DOHH2 (cell line): Measurements from ENCODE around the gene CEL.

ENCODE experiments used
- H3F3A ChIP-seq: fragments of 200-600 bp; sonication (generic), shearing (Covaris generic); 2 replicates; pipeline ENCODE4 v1.6.0; 2016; ENCODE audit warnings: antibody characterized with exemption, mild to moderate bottlenecking; ENCODE audit not compliant: control insufficient read depth, insufficient read depth
- H3K27ac ChIP-seq: fragments of 200-600 bp; sonication (generic); 2 replicates; pipeline ENCODE4 v1.5.1; 2014; ENCODE audit warnings: low read depth, mild to moderate bottlenecking, low read length, moderate library complexity
- H3K27me3 ChIP-seq: fragments of 200-600 bp; sonication (generic); 2 replicates; pipeline ENCODE4 v1.6.1; 2014; ENCODE audit warnings: mild to moderate bottlenecking, low read length, mixed read lengths; ENCODE audit not compliant: control insufficient read depth
- H3K36me3 ChIP-seq: fragments of 200-600 bp; sonication (generic); 2 replicates; pipeline ENCODE4 v1.6.1; 2014; ENCODE audit warnings: mild to moderate bottlenecking, low read length, moderate library complexity, mixed read lengths; ENCODE audit not compliant: control insufficient read depth
- H3K4me1 ChIP-seq: fragments of 200-600 bp; sonication (generic); 2 replicates; pipeline ENCODE4 v1.6.1; 2014; ENCODE audit warnings: mild to moderate bottlenecking, low read length, mixed read lengths; ENCODE audit not compliant: control insufficient read depth
- H3K4me2 ChIP-seq: fragments of 200-600 bp; sonication (generic); 2 replicates; pipeline ENCODE4 v1.6.0; 2014; ENCODE audit warnings: mild to moderate bottlenecking, low read length, moderate library complexity
- H3K4me3 ChIP-seq: fragments of 200-600 bp; sonication (generic); 2 replicates; pipeline ENCODE4 v1.5.1; 2014; ENCODE audit warnings: mild to moderate bottlenecking, low read length, mixed read lengths
- H3K79me2 ChIP-seq: fragments of 200-600 bp; sonication (generic); 2 replicates; pipeline ENCODE4 v1.6.1; 2014; ENCODE audit warnings: mild to moderate bottlenecking, low read length, mixed read lengths; ENCODE audit not compliant: control insufficient read depth
- H3K9me2 ChIP-seq: fragments of 200-600 bp; sonication (generic); replicated peaks from 2 replicates; pipeline ENCODE4 v1.6.1; 2014; ENCODE audit warnings: mild to moderate bottlenecking, low read length, mixed read lengths; ENCODE audit not compliant: control insufficient read depth
- H3K9me3 ChIP-seq: fragments of 200-600 bp; sonication (generic); 2 replicates; pipeline ENCODE4 v1.6.1; 2014; ENCODE audit warnings: antibody characterized with exemption, low read length, mixed read lengths; ENCODE audit not compliant: control insufficient read depth, insufficient read depth
- H4K20me1 ChIP-seq: fragments of 200-600 bp; sonication (generic); 2 replicates; pipeline ENCODE4 v1.6.0; 2014; ENCODE audit warnings: low read depth, mild to moderate bottlenecking, antibody characterized with exemption, low read length, moderate library complexity; ENCODE audit not compliant: control insufficient read depth, insufficient read depth
- EZH2phosphoT487 ChIP-seq: fragments of 200-600 bp; sonication (generic); IDR thresholded peaks from 2 replicates; pipeline ENCODE4 v1.6.1; 2017; ENCODE audit warnings: borderline replicate concordance, mild to moderate bottlenecking, antibody characterized with exemption, low read length, moderate library complexity, mixed read lengths
- TF ChIP-seq, protein P1 (sequence below): fragments of 200-600 bp; sonication (generic); IDR thresholded peaks from one replicate; pipeline ENCODE4 v1.5.1; 2014; ENCODE audit warnings: antibody characterized with exemption, mild to moderate bottlenecking, low read depth, low read length; ENCODE audit not compliant: poor library complexity, severe bottlenecking

Gene CEL

DNA sequence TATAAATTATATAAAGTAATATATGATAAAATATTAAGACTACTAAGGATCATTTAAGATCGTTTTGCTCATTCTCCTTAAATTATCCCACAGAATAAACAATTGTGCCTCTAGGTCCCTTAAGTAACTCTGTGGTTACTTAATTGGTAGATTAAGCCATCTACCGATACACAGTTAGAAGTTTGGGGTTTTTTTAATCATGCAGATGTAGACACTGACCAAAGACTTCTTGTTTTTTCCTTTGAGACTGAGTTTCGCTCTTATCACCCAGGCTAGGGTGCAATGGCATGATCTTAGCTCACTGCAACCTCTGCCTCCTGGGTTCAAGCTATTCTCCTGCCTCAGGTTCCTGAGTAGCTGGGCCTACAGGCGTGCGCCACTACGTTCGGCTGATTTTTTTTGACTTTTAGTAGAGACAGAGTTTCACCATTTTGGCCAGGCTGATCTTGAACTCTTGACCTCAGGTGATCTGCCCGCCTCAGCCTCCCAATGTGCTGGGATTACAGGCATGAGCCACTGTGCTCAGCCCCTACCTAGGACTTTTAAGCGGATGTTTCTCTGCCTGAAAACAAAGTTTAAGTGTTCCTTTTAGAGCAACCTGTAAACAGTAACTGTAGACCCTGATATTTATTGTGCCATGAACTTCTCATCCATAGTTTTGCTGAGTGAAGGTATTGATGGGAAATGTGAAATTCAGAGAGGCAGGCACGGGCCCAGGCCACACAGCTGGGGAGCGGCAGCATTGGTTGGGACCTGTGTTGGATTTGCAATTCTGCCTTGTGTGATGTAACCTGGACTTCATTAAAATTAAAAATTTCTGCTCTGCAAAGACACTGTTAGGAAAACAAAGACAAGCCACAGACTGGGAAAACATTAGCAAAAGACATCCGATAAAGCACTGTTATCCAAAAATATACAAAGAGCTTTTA is 11.6 kb downstream of the CEL start:
- no peak overlapping the region for H3K27ac ChIP-seq
- H3F3A ChIP-seq: no peaks in the 10 kb centered on the region
- H3K4me1 ChIP-seq: no peaks in the 10 kb centered on the region
- H4K20me1 ChIP-seq: no peaks in the 10 kb centered on the region
- no peak overlapping the region for H3K4me2 ChIP-seq
- H3K79me2 ChIP-seq: no peaks in the 10 kb centered on the region
- TF ChIP-seq EZH2phosphoT487: no peak
- TF ChIP-seq, protein P1, sequence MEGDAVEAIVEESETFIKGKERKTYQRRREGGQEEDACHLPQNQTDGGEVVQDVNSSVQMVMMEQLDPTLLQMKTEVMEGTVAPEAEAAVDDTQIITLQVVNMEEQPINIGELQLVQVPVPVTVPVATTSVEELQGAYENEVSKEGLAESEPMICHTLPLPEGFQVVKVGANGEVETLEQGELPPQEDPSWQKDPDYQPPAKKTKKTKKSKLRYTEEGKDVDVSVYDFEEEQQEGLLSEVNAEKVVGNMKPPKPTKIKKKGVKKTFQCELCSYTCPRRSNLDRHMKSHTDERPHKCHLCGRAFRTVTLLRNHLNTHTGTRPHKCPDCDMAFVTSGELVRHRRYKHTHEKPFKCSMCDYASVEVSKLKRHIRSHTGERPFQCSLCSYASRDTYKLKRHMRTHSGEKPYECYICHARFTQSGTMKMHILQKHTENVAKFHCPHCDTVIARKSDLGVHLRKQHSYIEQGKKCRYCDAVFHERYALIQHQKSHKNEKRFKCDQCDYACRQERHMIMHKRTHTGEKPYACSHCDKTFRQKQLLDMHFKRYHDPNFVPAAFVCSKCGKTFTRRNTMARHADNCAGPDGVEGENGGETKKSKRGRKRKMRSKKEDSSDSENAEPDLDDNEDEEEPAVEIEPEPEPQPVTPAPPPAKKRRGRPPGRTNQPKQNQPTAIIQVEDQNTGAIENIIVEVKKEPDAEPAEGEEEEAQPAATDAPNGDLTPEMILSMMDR: no peak
- H3K27me3 ChIP-seq: peaks cover 12% of the 10 kb centered on the region; the same call in 1 of the 2 replicates
- no peaks in the 10 kb centered on the region for H3K36me3 ChIP-seq
- H3K9me3 ChIP-seq: no peaks in the 10 kb centered on the region
- H3K9me2 ChIP-seq: no peaks in the 10 kb centered on the region
- H3K4me3 ChIP-seq: no peak overlapping the region

DNA sequence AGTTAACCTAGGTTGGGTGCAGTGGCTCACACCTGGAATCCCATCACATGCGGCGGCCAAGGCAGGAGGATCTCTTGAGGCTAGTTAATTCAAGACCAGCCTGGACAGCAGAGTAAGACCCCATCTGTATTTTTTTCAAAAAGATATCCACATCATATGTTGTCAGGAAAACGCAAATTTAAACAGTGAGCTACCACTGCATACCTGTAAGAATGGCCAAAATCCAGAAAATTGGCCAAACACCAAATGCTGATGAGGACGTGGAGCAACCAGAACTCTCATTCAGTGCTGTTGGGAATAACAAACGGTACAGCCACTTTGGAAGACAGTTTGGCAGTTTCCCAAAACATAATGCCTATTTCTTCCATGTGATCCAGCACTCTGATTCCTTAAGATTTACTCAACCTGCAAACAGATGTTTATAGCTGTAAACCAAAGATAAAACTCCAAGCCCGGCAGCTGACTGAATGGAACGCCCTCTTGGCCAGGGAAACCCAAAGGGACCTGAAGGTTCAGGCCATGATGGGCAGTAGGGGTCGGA is 12.4 kb downstream of the CEL start:
- Histone ChIP-seq H3K4me1 (no peaks in the 10 kb centered on the region), H3K9me2 (no peaks in the 10 kb centered on the region), H3K27ac (no peak overlapping the region), H3K27me3 (peaks cover 12% of the 10 kb centered on the region; the same call in 1 of the 2 replicates), H3K36me3 (no peaks in the 10 kb centered on the region), H3K79me2 (no peaks in the 10 kb centered on the region), H3F3A (no peaks in the 10 kb centered on the region), H3K9me3 (no peaks in the 10 kb centered on the region), H4K20me1 (no peaks in the 10 kb centered on the region), H3K4me3 (no peak overlapping the region), H3K4me2 (no peak overlapping the region)
- TF ChIP-seq, protein P1: no peak
- TF ChIP-seq EZH2phosphoT487: no peak

DNA sequence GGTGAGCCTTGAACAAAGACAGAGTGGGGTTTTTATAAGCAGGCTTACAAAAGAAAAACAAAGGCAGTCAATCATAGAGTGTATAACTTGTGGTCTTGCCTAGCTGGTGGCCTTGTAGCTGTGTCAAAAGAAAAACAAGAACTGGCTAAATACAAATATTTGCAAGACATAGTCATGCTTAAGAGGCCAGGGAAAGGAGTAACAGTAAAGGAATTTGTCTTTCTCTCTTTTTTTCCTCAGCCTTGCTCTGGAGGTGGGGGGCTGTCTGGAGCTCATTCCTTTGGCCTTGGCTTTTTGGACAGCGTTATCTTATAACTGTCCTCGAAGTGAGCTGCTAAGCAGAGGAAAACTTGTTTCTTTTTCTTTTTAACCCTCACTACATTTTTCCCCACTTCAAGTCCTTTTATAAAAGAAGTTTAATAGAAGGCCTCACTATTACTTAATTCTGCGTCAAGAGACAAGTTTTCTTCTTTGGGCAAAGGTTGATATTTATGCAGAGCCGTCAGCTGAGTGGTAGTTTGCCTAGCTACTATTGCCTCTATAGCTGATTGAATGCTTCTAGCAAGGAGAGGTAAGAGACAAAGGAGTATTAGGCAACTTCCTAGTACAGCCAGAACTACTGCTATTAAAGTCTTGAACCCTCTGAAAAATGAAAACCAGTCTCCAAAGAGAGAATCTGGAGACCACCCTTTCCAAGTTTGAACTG is 14.3 kb downstream of the CEL start:
- H3F3A ChIP-seq: no peaks in the 10 kb centered on the region
- H3K9me2 ChIP-seq: no peaks in the 10 kb centered on the region
- no peaks in the 10 kb centered on the region for H3K9me3 ChIP-seq
- H3K4me3 ChIP-seq: no peak overlapping the region
- no peak overlapping the region for H3K4me2 ChIP-seq
- no peaks in the 10 kb centered on the region for H3K4me1 ChIP-seq
- no peaks in the 10 kb centered on the region for H3K36me3 ChIP-seq
- H4K20me1 ChIP-seq: no peaks in the 10 kb centered on the region
- H3K79me2 ChIP-seq: no peaks in the 10 kb centered on the region
- no peak for TF ChIP-seq EZH2phosphoT487
- TF ChIP-seq, protein P1: no peak
- H3K27ac ChIP-seq: no peak overlapping the region
- H3K27me3 ChIP-seq: peaks cover 18% of the 10 kb centered on the region; the same call in 1 of the 2 replicates
